ENCODE measurements around the gene SBK2.
"Not testable (repeated sequence)": the region's sequence is repeated elsewhere in the genome, so short reads cannot be mapped to it uniquely, and the experiment has no call there.

The SBK2 gene

DNA sequence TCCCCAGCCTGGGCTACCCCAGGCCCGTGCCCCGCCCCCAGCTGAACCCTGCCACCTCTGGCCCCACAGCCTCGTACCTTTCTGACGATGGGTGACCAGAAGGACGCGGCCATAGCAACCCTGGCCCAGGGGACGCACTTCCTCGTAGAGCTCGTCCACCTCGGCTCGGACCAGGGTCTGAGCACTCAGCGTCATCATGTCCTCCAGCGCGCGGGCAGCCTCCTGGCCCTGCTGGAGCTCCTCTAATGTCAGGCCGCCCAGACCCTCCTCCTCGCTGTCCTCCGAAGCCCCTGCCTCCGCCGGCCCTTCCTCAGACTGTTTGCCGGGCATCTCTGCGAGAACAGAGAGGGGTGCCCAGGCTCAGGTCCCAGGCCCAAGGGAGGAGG, 975 bp downstream of the SBK2 start:
- DNase-seq (ENCODE audit: low read depth): no peak
- in situ Hi-C loops (cut with HindIII; ENCODE audit: low sequenced_read_pairs): no loop called here
- TF ChIP-seq, protein P1, sequence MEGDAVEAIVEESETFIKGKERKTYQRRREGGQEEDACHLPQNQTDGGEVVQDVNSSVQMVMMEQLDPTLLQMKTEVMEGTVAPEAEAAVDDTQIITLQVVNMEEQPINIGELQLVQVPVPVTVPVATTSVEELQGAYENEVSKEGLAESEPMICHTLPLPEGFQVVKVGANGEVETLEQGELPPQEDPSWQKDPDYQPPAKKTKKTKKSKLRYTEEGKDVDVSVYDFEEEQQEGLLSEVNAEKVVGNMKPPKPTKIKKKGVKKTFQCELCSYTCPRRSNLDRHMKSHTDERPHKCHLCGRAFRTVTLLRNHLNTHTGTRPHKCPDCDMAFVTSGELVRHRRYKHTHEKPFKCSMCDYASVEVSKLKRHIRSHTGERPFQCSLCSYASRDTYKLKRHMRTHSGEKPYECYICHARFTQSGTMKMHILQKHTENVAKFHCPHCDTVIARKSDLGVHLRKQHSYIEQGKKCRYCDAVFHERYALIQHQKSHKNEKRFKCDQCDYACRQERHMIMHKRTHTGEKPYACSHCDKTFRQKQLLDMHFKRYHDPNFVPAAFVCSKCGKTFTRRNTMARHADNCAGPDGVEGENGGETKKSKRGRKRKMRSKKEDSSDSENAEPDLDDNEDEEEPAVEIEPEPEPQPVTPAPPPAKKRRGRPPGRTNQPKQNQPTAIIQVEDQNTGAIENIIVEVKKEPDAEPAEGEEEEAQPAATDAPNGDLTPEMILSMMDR (IDR thresholded peaks at IDR 0.05; ENCODE audit: low read depth, low read length, missing control alignments): no peak
- H3K4me3 ChIP-seq (ENCODE audit: low read depth, low read length): no peak overlapping the region

DNA sequence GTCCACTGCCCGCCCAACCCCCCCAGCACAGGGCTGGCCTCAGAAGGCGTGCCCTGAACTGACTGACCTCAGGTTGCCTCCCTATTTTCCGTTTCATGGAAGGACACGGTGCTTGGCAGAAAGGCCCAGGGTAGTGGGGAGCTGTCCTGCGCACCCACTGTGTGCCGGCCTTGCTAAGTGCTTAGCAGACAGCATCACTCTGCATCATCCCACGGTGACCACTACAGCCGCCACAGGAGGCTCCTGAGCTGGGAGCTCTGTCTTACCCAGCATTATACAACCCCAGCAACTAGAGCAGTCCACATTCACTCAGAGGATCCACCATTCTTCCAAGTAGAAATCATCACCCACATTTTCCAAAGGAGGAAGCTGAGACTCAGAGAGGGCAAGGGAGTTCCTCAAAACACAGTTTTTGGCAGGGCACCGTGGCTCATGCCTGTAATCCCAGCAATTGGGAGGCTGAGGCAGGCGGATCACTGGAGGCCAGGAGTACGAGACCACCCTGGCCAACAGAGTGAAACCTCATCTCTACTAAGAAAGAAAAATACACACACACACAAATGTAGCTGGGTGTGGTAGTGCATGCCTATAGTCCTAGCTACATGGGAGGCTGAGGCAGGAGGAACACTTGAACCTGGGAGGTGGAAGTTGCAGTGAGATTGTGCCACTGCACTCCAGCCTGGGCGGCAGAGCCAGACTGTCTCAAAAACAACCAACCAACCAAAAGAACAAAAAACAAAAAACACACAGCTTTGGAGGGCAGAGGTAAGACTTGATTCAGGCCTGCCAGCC, 1.6 kb downstream of the SBK2 start:
- no peak overlapping the region for H3K4me3 ChIP-seq (ENCODE audit: low read depth, low read length)
- TF ChIP-seq, protein P1 (IDR thresholded peaks at IDR 0.05; ENCODE audit: low read depth, low read length, missing control alignments): no peak
- in situ Hi-C loops (cut with HindIII; ENCODE audit: low sequenced_read_pairs): no loop called here
- DNase-seq (ENCODE audit: low read depth): no peak

- in situ Hi-C loops (cut with HindIII; ENCODE audit: low sequenced_read_pairs); DNase-seq (ENCODE audit: low read depth); H3K4me3 ChIP-seq (ENCODE audit: low read depth, low read length): not testable (repeated sequence)
These were observed 2.7 kb downstream of the SBK2 start for GRCh38 chr19:55534280-55534679.

DNA sequence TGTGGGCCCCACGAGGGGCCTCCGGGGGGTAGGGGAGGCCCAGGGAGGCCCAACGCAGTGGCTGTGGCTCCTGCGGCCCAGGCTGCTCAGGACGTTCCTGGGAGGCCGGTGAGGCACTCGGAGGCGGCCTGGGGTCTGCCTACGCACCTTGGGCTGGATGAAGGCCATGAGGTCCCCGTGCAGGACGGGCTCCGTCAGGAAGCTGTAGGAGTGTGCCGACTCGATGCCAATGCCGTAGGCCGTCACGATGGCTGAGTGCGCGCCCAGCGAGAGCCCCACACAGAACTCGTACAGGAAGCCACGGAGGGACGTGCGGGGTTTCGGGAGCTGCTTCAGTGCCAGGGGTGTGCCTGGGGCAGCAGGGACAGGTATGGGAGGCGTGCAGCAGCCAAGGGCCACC, 5.9 kb downstream of the SBK2 start:
- in situ Hi-C loops (cut with HindIII; ENCODE audit: low sequenced_read_pairs): no loop called here

DNA sequence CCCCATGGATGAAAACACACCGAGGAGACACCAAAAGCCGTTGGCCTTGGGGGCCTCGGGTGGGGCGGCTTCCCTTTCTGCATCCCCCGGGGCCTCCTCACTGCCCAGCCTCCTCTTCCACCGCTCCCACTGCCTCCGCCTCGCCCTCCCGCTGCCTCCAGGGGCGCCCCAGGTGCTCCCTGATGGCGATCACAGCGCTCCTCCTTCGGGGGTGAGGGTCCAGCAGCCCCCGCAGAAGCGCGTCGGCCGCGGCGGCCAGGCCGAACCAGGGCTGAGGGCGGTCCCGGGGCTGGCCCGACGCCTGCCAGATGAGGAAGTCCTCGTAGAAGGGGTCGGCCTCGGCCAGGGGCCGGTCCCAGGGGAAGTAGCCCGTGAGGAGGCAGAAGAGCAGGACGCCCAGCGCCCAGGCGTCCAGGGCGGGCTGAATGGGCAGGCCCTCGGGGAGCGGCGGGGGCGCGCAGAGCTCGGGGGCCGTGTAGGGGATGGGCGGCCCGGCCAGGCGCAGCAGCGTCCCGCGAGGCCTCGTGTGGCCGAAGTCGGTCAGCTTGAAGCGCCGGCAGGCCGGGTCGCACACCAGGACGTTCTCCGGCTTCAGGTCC, 7.2 kb downstream of the SBK2 start:
- H3K4me3 ChIP-seq (ENCODE audit: low read depth, low read length): no peak overlapping the region
- in situ Hi-C loops (cut with HindIII; ENCODE audit: low sequenced_read_pairs): no loop called here
- no peak for DNase-seq (ENCODE audit: low read depth)
- TF ChIP-seq, protein P1 (IDR thresholded peaks at IDR 0.05; ENCODE audit: low read depth, low read length, missing control alignments): no peak

More for the DNA sequence above, 5.9 kb downstream of the SBK2 start:
- no peak overlapping the region for H3K4me3 ChIP-seq (ENCODE audit: low read depth, low read length)
- no peak for DNase-seq (ENCODE audit: low read depth)
- TF ChIP-seq, protein P1 (IDR thresholded peaks at IDR 0.05; ENCODE audit: low read depth, low read length, missing control alignments): no peak

- TF ChIP-seq, protein P1 (IDR thresholded peaks at IDR 0.05; ENCODE audit: low read depth, low read length, missing control alignments): no peak
- no peak overlapping the region for H3K4me3 ChIP-seq (ENCODE audit: low read depth, low read length)
- no peak for DNase-seq (ENCODE audit: low read depth)
These were observed 8.7 kb downstream of the SBK2 start for GRCh38 chr19:55528030-55528803.

More at GRCh38 chr19:55528030-55528803, 8.7 kb downstream of the SBK2 start:
- in situ Hi-C loops (cut with HindIII; ENCODE audit: low sequenced_read_pairs): no loop called here

All from astrocyte of the cerebellum (primary cell).